Fibroblast of lung (primary cell): Measurements from ENCODE around the gene TRMT2A. TPM values are rescaled to one million over a fixed set of nuclear protein-coding genes. Genes with fewer than 3 reads are reported as not detected.

Experiments used
- DNase-seq, 2 donors: peaks; one replicate each; pipeline versions ENCODE4 v3.0.0 to v3.0.0-alpha.2; 2010; ENCODE audit warnings: low read depth in 2 of 2
- H2AFZ ChIP-seq: 2 replicates; pipeline ENCODE4 v1.5.1; 2012; ENCODE audit warnings: low read length, control low read depth, inconsistent platforms
- H3K27ac ChIP-seq: 2 replicates; pipeline ENCODE4 v1.5.1; 2011; ENCODE audit warnings: low read length, control low read depth; ENCODE audit not compliant: insufficient read depth
- H3K27me3 ChIP-seq: 2 replicates; pipeline ENCODE4 v1.5.1; 2011; ENCODE audit warnings: mild to moderate bottlenecking, low read length; ENCODE audit not compliant: control insufficient read depth, insufficient read depth
- H3K36me3 ChIP-seq: 2 replicates; pipeline ENCODE4 v1.5.1; 2011; ENCODE audit warnings: low read length; ENCODE audit not compliant: control insufficient read depth, insufficient read depth
- H3K4me1 ChIP-seq: 2 replicates; pipeline ENCODE4 v1.5.1; 2011; ENCODE audit warnings: low read length; ENCODE audit not compliant: control insufficient read depth, insufficient read depth; ENCODE audit errors: extremely low read depth
- H3K4me2 ChIP-seq: 2 replicates; pipeline ENCODE4 v1.5.1; 2011; ENCODE audit warnings: low read length, control low read depth; ENCODE audit not compliant: insufficient read depth; ENCODE audit errors: extremely low read depth
- H3K4me3 ChIP-seq, 4 experiments: fragments of 200-600 bp in 1 of 4; sonication (generic) in 1 of 4; replicated peaks in 1 of 4; 2 replicates each; pipeline ENCODE4 v1.5.1; 2011 to 2016; ENCODE audit warnings: low read length in 4 of 4, low read depth in 3 of 4, mild to moderate bottlenecking in 3 of 4, control low read depth in 2 of 4, inconsistent platforms in 1 of 4, mixed read lengths in 1 of 4; ENCODE audit not compliant: insufficient read depth in 1 of 4; ENCODE audit errors: control extremely low read depth in 1 of 4
- H3K79me2 ChIP-seq: 2 replicates; pipeline ENCODE4 v1.5.1; 2012; ENCODE audit warnings: mild to moderate bottlenecking, low read length, inconsistent platforms; ENCODE audit not compliant: control insufficient read depth, insufficient read depth
- H3K9ac ChIP-seq: 2 replicates; pipeline ENCODE4 v1.5.1; 2011; ENCODE audit warnings: mild to moderate bottlenecking, low read length, control low read depth; ENCODE audit not compliant: insufficient read depth
- H3K9me3 ChIP-seq: 2 replicates; pipeline ENCODE4 v1.5.1; 2012; ENCODE audit warnings: low read depth, low read length; ENCODE audit not compliant: control insufficient read depth, insufficient read depth
- H4K20me1 ChIP-seq: 2 replicates; pipeline ENCODE4 v1.5.1; 2011; ENCODE audit warnings: low read length; ENCODE audit not compliant: control insufficient read depth, insufficient read depth; ENCODE audit errors: extremely low read depth
- EZH2 ChIP-seq: IDR thresholded peaks from 2 replicates; pipeline ENCODE4 v1.5.1; 2012; ENCODE audit warnings: low read length, control low read depth, mild to moderate bottlenecking; ENCODE audit errors: missing control alignments
- polyA plus RNA-seq, 2 donors: library from polyadenylated mRNA; depleted of rRNA in 1 of 2; stranded (reverse) in 1 of 2; unstranded in 1 of 2; fragments of >200 nt; gene quantifications; 2 replicates each; pipeline ENCODE4 v1.2.1, GENCODE V29; 2011 to 2012; ENCODE audit warnings: missing spikeins in 1 of 2
- total RNA-seq: library from RNA; depleted of rRNA; stranded (reverse); fragments of >200 nt; gene quantifications from 2 replicates; pipeline ENCODE4 v1.2.1, GENCODE V29; 2014
- TF ChIP-seq, protein P1 (sequence below), 2 donors: IDR thresholded peaks in 1 of 2; conservative IDR thresholded peaks in 1 of 2; 1 replicate in 1 of 2; 2 replicates in 1 of 2; pipeline ENCODE4 v1.5.1; 2011 to 2012; ENCODE audit warnings: low read length in 2 of 2, control low read depth in 1 of 2, inconsistent platforms in 1 of 2, low read depth in 1 of 2, mild to moderate bottlenecking in 1 of 2

TRMT2A gene
- total and polyA plus RNA-seq, 2 donors (not counting 1 experiment from before 2014, with no cell fraction given), result 13.5 to 52.2 TPM

DNA sequence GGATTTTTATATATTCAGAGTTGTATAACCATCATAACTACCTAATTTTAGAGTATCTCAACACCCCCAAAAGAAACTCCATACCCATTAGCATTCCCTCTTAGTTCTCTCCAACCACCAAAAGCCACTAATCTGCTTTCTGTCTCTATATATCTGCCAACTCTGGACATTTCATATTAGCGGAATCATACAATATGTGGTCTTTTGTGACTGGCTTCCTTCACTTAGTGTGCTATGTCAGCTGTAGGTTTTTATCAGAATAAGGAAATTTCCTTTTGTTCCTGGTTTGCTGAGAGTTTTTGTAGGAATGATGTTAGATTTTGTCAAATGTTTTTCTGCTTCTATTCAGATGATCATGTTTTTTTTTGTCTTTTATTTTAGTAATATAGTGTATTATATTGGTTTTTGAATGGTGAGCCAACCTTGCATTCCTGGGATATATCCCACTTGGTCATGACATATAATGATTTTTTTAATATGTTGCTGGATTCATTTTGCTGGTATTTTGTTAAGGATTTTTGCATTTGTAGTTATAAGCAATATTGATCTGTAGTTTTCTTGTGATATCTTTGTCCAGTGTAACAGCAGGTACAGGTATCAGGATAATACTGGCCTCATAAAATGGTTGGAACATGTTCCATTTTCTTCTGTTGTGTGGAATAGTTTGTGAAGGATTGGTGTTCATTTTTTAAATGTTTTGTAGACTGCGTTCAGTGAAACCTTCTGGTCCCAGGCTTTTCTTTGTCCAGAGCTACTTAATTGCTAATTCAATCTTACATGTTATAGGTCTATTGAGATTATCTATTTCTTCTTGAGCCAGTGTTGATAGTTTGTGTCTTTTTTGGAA, 20.2 kb downstream of the TRMT2A start:
- H3K9ac ChIP-seq, result no peak overlapping the region
- no peaks in the 10 kb centered on the region for H3K27me3 ChIP-seq
- no peak for DNase-seq
- peaks cover 32% of the 10 kb centered on the region for H3K79me2 ChIP-seq
- H3K36me3 ChIP-seq, result peaks cover 22% of the 10 kb centered on the region
- H3K9me3 ChIP-seq, result no peaks in the 10 kb centered on the region
- no peak overlapping the region for H3K4me2 ChIP-seq
- TF ChIP-seq, protein P1, sequence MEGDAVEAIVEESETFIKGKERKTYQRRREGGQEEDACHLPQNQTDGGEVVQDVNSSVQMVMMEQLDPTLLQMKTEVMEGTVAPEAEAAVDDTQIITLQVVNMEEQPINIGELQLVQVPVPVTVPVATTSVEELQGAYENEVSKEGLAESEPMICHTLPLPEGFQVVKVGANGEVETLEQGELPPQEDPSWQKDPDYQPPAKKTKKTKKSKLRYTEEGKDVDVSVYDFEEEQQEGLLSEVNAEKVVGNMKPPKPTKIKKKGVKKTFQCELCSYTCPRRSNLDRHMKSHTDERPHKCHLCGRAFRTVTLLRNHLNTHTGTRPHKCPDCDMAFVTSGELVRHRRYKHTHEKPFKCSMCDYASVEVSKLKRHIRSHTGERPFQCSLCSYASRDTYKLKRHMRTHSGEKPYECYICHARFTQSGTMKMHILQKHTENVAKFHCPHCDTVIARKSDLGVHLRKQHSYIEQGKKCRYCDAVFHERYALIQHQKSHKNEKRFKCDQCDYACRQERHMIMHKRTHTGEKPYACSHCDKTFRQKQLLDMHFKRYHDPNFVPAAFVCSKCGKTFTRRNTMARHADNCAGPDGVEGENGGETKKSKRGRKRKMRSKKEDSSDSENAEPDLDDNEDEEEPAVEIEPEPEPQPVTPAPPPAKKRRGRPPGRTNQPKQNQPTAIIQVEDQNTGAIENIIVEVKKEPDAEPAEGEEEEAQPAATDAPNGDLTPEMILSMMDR (conservative IDR thresholded peaks at IDR 0.05 in 1 of 2, IDR thresholded peaks at IDR 0.05 in 1 of 2; ENCODE audit: low read depth in 1 of 2, low read length in 2 of 2), result no peak
- no peak for TF ChIP-seq EZH2
- H3K4me3 ChIP-seq, result no peak overlapping the region
- H2AFZ ChIP-seq, result no peak overlapping the region
- no peaks in the 10 kb centered on the region for H4K20me1 ChIP-seq
- H3K4me1 ChIP-seq, result no peaks in the 10 kb centered on the region
- no peak overlapping the region for H3K27ac ChIP-seq

DNA sequence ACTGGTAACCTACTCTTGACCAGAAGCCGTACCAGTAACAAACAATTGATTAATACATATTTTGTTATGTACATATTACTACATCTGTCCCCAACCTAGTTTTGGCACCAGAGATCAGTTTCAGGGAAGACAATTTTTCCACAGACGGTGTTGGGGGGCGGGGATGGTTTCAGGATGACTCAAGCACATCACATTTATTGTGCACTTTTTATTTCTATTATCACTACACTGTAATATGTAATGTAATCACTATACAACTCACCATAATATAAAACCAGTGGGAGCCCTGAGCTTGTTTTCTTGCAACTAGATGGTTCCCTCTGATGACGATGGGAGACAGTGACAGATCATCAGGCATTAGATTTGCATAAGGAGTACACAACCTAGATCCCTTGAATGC, 21.5 kb downstream of the TRMT2A start:
- no peak overlapping the region for H2AFZ ChIP-seq
- H3K9ac ChIP-seq, result no peak overlapping the region
- no peaks in the 10 kb centered on the region for H3K4me1 ChIP-seq
- peaks cover 29% of the 10 kb centered on the region for H3K79me2 ChIP-seq
- no peaks in the 10 kb centered on the region for H3K9me3 ChIP-seq
- H3K36me3 ChIP-seq, result peaks cover 27% of the 10 kb centered on the region
- no peaks in the 10 kb centered on the region for H4K20me1 ChIP-seq
- no peak for DNase-seq
- TF ChIP-seq, protein P1 (conservative IDR thresholded peaks at IDR 0.05 in 1 of 2, IDR thresholded peaks at IDR 0.05 in 1 of 2; ENCODE audit: low read depth in 1 of 2, low read length in 2 of 2), result no peak
- no peak for TF ChIP-seq EZH2
- H3K4me2 ChIP-seq, result no peak overlapping the region
- no peaks in the 10 kb centered on the region for H3K27me3 ChIP-seq
- no peak overlapping the region for H3K27ac ChIP-seq
- H3K4me3 ChIP-seq, result no peak overlapping the region

DNA sequence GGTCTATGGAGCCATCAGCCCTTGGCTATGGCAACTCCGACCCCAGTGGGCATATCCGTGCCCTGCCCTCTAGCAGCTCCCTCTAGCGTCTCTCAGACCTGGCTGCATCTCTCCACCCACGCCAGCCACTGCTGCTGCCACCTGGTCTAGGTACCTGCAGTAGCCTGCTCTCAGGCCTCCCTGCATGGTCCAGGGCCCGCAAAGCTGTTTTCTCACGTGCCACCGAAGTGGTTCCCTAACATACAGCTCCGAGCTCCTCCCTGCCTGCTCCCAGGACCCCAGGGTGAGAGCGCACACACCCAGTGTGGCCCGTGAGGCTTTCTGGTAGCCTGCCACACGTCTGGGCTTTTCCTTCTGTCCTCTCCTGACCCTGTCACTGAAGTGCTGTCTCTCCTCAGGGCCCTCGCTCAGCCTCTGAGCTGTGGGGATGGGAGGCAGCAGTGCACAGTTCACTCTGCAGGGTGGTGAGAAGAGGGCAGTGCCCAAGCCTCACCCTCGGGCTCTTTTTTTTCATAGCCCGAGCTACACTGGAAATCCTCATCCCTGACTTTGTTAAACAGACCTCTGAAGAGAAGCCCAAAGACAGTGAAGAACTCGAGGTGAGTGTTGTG, 22.7 kb downstream of the TRMT2A start:
- Histone ChIP-seq H3K9me3 (no peaks in the 10 kb centered on the region), H3K9ac (no peak overlapping the region), H3K79me2 (peaks cover 24% of the 10 kb centered on the region), H3K4me1 (no peaks in the 10 kb centered on the region), H3K4me3 (no peak overlapping the region), H2AFZ (no peak overlapping the region), H3K27me3 (no peaks in the 10 kb centered on the region), H3K36me3 (peaks cover 32% of the 10 kb centered on the region), H4K20me1 (no peaks in the 10 kb centered on the region), H3K27ac (no peak overlapping the region), H3K4me2 (no peak overlapping the region)
- no peak for DNase-seq
- TF ChIP-seq EZH2, result no peak
- TF ChIP-seq, protein P1 (conservative IDR thresholded peaks at IDR 0.05 in 1 of 2, IDR thresholded peaks at IDR 0.05 in 1 of 2; ENCODE audit: low read depth in 1 of 2, low read length in 2 of 2), result no peak
